ENCODE results near the gene CMBL. TPM values are rescaled to one million over a fixed set of nuclear protein-coding genes. Genes with fewer than 3 reads are reported as not detected.

The CMBL gene
- total and polyA plus RNA-seq, 2 donors from 2014 or later: 36.6 to 243 TPM

DNA sequence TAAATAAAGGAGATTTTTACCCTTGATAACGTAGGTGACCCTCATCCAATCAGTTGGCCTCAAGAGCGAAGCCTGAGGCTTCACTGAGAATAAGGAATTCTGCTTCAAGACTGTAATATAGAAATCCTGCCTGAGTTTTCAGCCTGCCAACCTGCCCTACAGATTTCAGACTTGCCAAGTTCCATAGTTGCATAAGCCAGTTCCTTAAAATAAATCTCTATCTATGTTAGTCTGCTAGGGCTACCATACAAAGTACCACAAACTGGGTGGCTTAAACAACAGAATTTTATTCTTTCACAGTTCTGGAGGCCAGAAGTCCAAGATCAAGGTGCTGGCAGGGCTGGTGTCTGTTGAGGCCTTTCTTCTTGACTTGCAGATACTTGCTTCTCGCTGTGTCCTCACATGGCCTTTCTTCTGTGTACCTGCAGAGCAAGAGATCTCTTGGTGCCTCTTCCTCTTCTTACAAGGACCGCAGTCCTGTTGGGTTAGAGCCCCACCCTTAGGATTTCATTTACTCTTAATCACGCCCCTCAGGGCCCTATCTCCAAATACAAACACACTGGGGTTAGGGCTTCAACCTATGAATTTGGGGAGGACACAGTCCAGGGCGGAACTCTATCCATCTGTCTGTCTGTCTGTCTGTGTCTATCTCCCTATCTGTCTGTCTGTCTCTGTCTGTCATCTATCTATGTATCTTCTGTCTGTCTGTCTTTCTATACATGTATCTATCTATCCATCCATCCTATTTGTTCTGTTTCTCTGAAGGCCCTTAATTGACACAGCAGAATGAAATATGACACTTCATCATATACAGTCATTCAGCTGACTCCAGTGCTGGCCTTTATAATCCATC, 17.0 kb upstream of the CMBL start:
- Histone ChIP-seq H3K36me3 (ENCODE audit: control insufficient read depth in 2 of 3, insufficient read depth in 3 of 3, low read length in 3 of 3) (no peaks in the 10 kb centered on the region), H3K9ac (ENCODE audit: low read length in 3 of 3) (no peak overlapping the region), H3K9me3 (ENCODE audit: control insufficient read depth in 2 of 3, insufficient read depth in 1 of 3, low read length in 3 of 3) (no peaks in the 10 kb centered on the region), H3K27ac (ENCODE audit: low read depth in 2 of 2, low read length in 2 of 2) (no peak overlapping the region), H3K4me3 (ENCODE audit: low read length in 3 of 3) (no peak overlapping the region), H3K4me1 (ENCODE audit: control insufficient read depth in 2 of 3, insufficient read depth in 2 of 3, low read depth in 1 of 3, low read length in 3 of 3) (peaks cover 0 to 5% (median 0%) of the 10 kb centered on the region in 3 donors), H3K27me3 (ENCODE audit: control insufficient read depth, insufficient read depth, low read length) (no peaks in the 10 kb centered on the region)
- TF ChIP-seq, protein P1, sequence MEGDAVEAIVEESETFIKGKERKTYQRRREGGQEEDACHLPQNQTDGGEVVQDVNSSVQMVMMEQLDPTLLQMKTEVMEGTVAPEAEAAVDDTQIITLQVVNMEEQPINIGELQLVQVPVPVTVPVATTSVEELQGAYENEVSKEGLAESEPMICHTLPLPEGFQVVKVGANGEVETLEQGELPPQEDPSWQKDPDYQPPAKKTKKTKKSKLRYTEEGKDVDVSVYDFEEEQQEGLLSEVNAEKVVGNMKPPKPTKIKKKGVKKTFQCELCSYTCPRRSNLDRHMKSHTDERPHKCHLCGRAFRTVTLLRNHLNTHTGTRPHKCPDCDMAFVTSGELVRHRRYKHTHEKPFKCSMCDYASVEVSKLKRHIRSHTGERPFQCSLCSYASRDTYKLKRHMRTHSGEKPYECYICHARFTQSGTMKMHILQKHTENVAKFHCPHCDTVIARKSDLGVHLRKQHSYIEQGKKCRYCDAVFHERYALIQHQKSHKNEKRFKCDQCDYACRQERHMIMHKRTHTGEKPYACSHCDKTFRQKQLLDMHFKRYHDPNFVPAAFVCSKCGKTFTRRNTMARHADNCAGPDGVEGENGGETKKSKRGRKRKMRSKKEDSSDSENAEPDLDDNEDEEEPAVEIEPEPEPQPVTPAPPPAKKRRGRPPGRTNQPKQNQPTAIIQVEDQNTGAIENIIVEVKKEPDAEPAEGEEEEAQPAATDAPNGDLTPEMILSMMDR (IDR thresholded peaks at IDR 0.05; ENCODE audit: borderline replicate concordance, extremely low read depth, insufficient read depth): no peak
- intact Hi-C loops (cut with DNase I): no loop called here
- FAIRE-seq (no peak), DNase-seq (no peak)

DNA sequence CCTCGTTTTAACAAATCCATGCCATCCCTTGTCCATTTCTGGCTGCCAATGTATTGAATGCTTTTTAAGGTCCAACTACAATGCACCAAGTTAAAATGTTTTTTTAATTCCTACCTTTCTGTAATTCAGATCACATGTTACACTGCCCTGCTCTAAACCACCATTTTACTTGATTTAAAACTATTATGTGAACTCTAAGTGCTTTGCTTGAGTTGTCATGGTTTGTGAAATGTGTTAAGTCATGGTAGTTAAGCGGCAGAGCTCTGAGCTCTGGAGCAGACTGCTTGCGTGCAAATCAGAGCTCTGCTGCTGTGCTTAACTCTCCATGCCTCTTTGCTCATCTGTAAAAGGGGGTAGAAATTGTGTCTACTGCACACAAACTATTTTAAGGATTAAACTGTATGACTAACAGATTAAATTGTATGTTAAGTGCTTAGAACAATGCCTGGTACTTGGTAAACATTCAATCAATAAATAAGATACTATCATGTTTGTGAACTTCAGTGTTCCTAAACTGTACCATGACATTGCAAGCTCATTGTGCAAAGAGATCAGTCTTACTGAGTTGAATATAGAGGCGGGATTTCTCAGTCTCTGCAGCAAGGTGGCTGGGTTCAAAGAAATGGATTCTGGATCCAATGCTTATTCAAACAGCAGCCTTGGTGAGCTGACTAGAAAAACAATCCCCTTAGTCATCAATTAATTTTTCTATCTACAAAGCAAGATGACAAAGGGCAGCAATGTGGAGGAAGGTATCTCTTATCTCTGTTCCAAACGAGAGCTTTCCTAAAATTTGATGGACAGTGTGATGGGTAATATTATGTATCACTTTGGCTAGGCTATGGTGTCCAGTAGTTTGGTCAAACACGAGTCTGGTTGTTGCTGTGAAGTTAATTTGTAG, 16.1 kb upstream of the CMBL start:
- Histone ChIP-seq H3K4me1 (ENCODE audit: control insufficient read depth in 2 of 3, insufficient read depth in 2 of 3, low read depth in 1 of 3, low read length in 3 of 3) (peaks cover 0 to 5% (median 0%) of the 10 kb centered on the region in 3 donors), H3K36me3 (ENCODE audit: control insufficient read depth in 2 of 3, insufficient read depth in 3 of 3, low read length in 3 of 3) (no peaks in the 10 kb centered on the region), H3K4me3 (ENCODE audit: low read length in 3 of 3) (no peak overlapping the region), H3K9ac (ENCODE audit: low read length in 3 of 3) (no peak overlapping the region), H3K27ac (ENCODE audit: low read depth in 2 of 2, low read length in 2 of 2) (no peak overlapping the region), H3K27me3 (ENCODE audit: control insufficient read depth, insufficient read depth, low read length) (no peaks in the 10 kb centered on the region), H3K9me3 (ENCODE audit: control insufficient read depth in 2 of 3, insufficient read depth in 1 of 3, low read length in 3 of 3) (no peaks in the 10 kb centered on the region)
- FAIRE-seq (no peak), DNase-seq (peak in 2 of 5 donors; percentile 56 to 62)
- intact Hi-C loops (cut with DNase I): no loop called here
- TF ChIP-seq, protein P1 (IDR thresholded peaks at IDR 0.05; ENCODE audit: borderline replicate concordance, extremely low read depth, insufficient read depth): no peak

DNA sequence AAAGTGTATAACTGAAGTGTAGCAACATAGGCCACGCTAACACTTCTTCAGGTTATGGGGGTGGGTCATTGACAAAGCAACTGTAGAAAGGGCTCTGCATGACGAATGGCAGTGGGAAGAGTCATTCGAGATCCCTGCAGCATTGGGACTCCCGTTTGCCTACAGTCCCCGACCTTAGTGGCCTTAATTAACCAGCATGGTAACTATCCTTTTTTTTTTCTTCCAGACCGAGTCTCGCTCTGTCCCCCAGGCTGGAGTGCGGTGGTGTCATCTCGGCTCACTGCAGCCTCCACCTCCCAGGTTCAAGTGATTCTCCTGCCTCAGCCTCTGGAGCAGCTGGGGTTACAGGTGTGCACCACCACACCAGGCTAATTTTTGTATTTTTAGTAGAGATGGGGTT, 14.2 kb upstream of the CMBL start:
- TF ChIP-seq, protein P1 (IDR thresholded peaks at IDR 0.05; ENCODE audit: borderline replicate concordance, extremely low read depth, insufficient read depth): no peak
- no peak overlapping the region for H3K9ac ChIP-seq (ENCODE audit: low read length in 3 of 3)
- no peak for FAIRE-seq

More for the DNA sequence above, 14.2 kb upstream of the CMBL start:
- Histone ChIP-seq H3K4me3 (ENCODE audit: low read length in 3 of 3) (no peak overlapping the region), H3K9me3 (ENCODE audit: control insufficient read depth in 2 of 3, insufficient read depth in 1 of 3, low read length in 3 of 3) (no peaks in the 10 kb centered on the region), H3K36me3 (ENCODE audit: control insufficient read depth in 2 of 3, insufficient read depth in 3 of 3, low read length in 3 of 3) (no peaks in the 10 kb centered on the region), H3K4me1 (ENCODE audit: control insufficient read depth in 2 of 3, insufficient read depth in 2 of 3, low read depth in 1 of 3, low read length in 3 of 3) (peaks cover 0 to 5% (median 0%) of the 10 kb centered on the region in 3 donors), H3K27me3 (ENCODE audit: control insufficient read depth, insufficient read depth, low read length) (no peaks in the 10 kb centered on the region), H3K27ac (ENCODE audit: low read depth in 2 of 2, low read length in 2 of 2) (no peak overlapping the region)
- no peak for DNase-seq
- intact Hi-C loops (cut with DNase I): no loop called here
